ENCODE data around the gene GLI1. TPM values are rescaled to one million over a fixed set of nuclear protein-coding genes. Genes with fewer than 3 reads are reported as not detected.

GLI1 gene
- total RNA-seq, 2 donors from 2014 or later: 3.4 to 6.4 TPM

DNA sequence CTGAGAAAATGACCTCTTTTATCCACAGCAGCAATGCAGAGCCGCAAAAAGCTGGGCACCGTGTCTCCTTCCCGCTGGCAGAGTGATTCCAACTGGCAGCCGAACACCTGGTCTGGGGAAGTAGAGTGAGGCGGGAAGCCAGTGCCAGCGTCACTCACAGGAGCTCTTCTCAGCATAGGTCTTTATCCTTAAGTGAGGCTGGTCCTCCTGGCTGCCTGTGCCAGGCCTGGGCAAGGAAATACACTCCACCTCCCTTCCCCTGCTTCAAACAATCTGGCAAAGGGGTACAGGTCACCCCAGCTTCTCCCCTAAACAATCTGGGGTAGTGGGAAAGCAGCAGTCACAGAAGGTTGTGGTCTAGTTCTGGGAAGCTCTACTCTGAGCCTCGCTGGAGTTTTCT is 15.3 kb downstream of the GLI1 start:
- Histone ChIP-seq H3K9ac (ENCODE audit: extremely low read depth, low read length, poor library complexity, severe bottlenecking) (no peak overlapping the region), H3K9me3 (ENCODE audit: control insufficient read depth, low read length) (no peaks in the 10 kb centered on the region), H3K4me3 (ENCODE audit: low read length) (peak overlapping the region; percentile 69), H3K27ac (ENCODE audit: low read depth, low read length) (no peak overlapping the region), H3K36me3 (ENCODE audit: control insufficient read depth, insufficient read depth, low read length) (no peaks in the 10 kb centered on the region), H3K27me3 (ENCODE audit: control insufficient read depth, insufficient read depth, low read length, poor library complexity, severe bottlenecking) (peaks cover 60% of the 10 kb centered on the region), H3K4me1 (ENCODE audit: control insufficient read depth, insufficient read depth, low read length) (no peaks in the 10 kb centered on the region)
- H3K4me1 Mint-ChIP-seq: peaks cover 24% of the 10 kb centered on the region
- TF ChIP-seq, protein P1, sequence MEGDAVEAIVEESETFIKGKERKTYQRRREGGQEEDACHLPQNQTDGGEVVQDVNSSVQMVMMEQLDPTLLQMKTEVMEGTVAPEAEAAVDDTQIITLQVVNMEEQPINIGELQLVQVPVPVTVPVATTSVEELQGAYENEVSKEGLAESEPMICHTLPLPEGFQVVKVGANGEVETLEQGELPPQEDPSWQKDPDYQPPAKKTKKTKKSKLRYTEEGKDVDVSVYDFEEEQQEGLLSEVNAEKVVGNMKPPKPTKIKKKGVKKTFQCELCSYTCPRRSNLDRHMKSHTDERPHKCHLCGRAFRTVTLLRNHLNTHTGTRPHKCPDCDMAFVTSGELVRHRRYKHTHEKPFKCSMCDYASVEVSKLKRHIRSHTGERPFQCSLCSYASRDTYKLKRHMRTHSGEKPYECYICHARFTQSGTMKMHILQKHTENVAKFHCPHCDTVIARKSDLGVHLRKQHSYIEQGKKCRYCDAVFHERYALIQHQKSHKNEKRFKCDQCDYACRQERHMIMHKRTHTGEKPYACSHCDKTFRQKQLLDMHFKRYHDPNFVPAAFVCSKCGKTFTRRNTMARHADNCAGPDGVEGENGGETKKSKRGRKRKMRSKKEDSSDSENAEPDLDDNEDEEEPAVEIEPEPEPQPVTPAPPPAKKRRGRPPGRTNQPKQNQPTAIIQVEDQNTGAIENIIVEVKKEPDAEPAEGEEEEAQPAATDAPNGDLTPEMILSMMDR (conservative IDR thresholded peaks at IDR 0.05): no peak
- H3K27ac Mint-ChIP-seq: no peak overlapping the region
- H3K4me3 Mint-ChIP-seq: peak overlapping the region; percentile 51
- 73 to 76% methylated on average over 7 of the region's 7 CpGs for WGBS, 2 experiments (ENCODE audit: insufficient coverage in 1 of 2, insufficient read length in 1 of 2)
- no peaks in the 10 kb centered on the region for H3K9me3 Mint-ChIP-seq
- H3K27me3 Mint-ChIP-seq (ENCODE audit: insufficient read depth): peaks cover 71% of the 10 kb centered on the region
- no peak for DNase-seq
- H3K36me3 Mint-ChIP-seq (ENCODE audit: low read depth): no peaks in the 10 kb centered on the region

DNA sequence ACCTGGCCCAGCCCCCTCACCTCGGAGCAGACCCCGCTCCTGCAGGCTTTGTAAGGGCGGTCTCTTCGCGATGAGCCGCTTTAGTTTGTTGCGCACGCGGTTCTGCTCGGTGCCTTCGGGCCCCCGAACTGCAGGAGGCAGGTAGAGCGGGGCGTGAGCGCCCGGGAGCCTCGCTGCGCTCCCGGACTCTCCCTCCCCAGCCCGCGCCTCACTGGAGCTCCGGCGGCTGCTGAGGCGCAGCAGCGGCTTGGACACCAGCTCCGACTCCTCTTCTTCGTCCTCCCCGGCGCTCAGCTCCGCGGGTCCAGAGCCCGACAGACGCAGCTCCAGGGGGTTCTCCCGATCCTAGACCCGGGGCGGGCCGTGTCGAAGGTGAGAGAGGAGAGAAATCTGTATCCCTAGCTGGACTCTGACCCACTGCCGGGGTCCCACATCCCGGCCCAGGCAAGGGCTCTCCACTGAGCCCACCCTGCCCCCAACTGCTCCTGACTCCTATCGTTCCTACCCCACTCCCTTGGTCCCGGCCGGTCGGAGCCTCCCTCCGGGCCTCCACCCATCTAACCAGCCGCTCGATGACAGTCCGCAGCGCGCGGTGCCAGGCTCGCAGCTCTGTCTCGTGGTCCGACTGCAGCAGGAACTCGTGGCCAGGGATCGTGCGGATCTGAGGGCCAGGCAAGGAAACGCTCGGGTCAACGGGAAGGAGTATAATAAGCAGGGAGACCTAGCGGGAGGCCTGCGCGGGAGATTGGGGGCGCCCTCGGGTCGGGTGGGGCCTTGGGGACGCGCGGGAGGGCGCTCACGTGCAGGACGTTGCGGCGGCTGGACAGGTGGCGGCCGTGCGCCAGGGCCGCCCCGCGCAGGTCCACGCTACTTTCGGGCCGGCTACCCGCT is 15.9 kb downstream of the GLI1 start:
- H3K27ac ChIP-seq (ENCODE audit: low read depth, low read length): no peak overlapping the region
- H3K4me3 ChIP-seq (ENCODE audit: low read length): peak overlapping the region; percentile 69
- no peak overlapping the region for H3K27ac Mint-ChIP-seq
- H3K4me1 Mint-ChIP-seq: peaks cover 24% of the 10 kb centered on the region
- TF ChIP-seq, protein P1 (conservative IDR thresholded peaks at IDR 0.05): no peak
- peaks cover 74% of the 10 kb centered on the region for H3K27me3 Mint-ChIP-seq (ENCODE audit: insufficient read depth)
- WGBS, 2 experiments (ENCODE audit: insufficient coverage in 1 of 2, insufficient read length in 1 of 2): 0 to 6% methylated on average over 2 to 84 of the region's 84 CpGs
- no peaks in the 10 kb centered on the region for H3K4me1 ChIP-seq (ENCODE audit: control insufficient read depth, insufficient read depth, low read length)
- H3K9me3 Mint-ChIP-seq: no peaks in the 10 kb centered on the region
- peak; percentile 87 for DNase-seq
- H3K9me3 ChIP-seq (ENCODE audit: control insufficient read depth, low read length): no peaks in the 10 kb centered on the region
- peak overlapping the region; percentile 51 for H3K4me3 Mint-ChIP-seq
- H3K36me3 Mint-ChIP-seq (ENCODE audit: low read depth): no peaks in the 10 kb centered on the region
- H3K36me3 ChIP-seq (ENCODE audit: control insufficient read depth, insufficient read depth, low read length): no peaks in the 10 kb centered on the region
- H3K9ac ChIP-seq (ENCODE audit: extremely low read depth, low read length, poor library complexity, severe bottlenecking): no peak overlapping the region
- H3K27me3 ChIP-seq (ENCODE audit: control insufficient read depth, insufficient read depth, low read length, poor library complexity, severe bottlenecking): peaks cover 60% of the 10 kb centered on the region

DNA sequence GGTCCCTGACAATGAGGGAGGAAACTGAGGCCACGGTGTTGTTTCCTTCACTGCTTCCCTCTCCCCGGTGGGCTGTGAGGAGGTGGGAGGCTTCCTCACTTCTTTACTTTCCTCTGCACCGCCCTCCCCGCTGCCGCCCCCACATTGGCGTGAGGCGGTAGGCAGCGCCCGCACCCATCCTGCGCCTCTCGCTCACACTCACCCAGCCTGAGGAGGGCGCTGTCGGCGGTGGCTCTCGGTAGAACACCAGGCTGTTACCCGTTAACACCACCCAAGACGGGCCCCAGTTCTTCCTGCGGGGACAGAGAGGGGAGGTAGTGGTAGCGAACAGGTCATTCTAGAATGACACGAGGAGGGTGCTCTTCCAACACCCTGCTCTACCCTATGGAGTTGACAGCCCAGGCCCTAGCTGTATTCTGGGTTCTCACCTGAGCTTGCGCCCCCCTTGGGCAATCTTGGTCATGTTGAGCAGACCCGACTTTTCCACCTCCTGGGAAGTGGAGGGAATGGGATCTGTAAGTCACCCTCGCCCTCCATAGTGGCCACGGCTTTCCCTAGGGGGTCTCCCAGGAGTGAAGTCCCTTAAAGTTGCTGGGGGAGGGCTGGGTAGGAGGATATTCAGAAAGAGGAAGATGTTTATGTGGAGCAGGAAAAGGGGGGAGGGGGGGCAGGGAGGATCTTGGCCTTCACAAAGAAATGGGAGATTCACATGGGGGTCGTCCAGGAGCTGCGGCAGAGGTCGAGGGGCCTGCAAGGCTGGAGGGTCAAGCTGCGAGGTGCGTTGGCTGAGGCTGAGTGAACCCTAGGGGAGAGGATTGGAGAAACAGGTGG is 16.8 kb downstream of the GLI1 start:
- H3K9ac ChIP-seq (ENCODE audit: extremely low read depth, low read length, poor library complexity, severe bottlenecking): no peak overlapping the region
- no peaks in the 10 kb centered on the region for H3K4me1 ChIP-seq (ENCODE audit: control insufficient read depth, insufficient read depth, low read length)
- WGBS, 2 experiments (ENCODE audit: insufficient coverage in 1 of 2, insufficient read length in 1 of 2): 55 to 80% methylated on average over 5 to 29 of the region's 29 CpGs
- peak; percentile 85 for DNase-seq
- peaks cover 74% of the 10 kb centered on the region for H3K27me3 Mint-ChIP-seq (ENCODE audit: insufficient read depth)
- peak overlapping the region; percentile 51 for H3K4me3 Mint-ChIP-seq
- H3K9me3 ChIP-seq (ENCODE audit: control insufficient read depth, low read length): no peaks in the 10 kb centered on the region
- H3K27me3 ChIP-seq (ENCODE audit: control insufficient read depth, insufficient read depth, low read length, poor library complexity, severe bottlenecking): peaks cover 60% of the 10 kb centered on the region
- no peaks in the 10 kb centered on the region for H3K36me3 Mint-ChIP-seq (ENCODE audit: low read depth)
- no peaks in the 10 kb centered on the region for H3K36me3 ChIP-seq (ENCODE audit: control insufficient read depth, insufficient read depth, low read length)
- no peak overlapping the region for H3K27ac Mint-ChIP-seq
- peaks cover 24% of the 10 kb centered on the region for H3K4me1 Mint-ChIP-seq
- peak overlapping the region; percentile 69 for H3K4me3 ChIP-seq (ENCODE audit: low read length)
- TF ChIP-seq, protein P1 (conservative IDR thresholded peaks at IDR 0.05): peak; percentile 70
- no peak overlapping the region for H3K27ac ChIP-seq (ENCODE audit: low read depth, low read length)
- H3K9me3 Mint-ChIP-seq: no peaks in the 10 kb centered on the region

Data from endodermal cell (in vitro differentiated cells).